ENCODE results near the gene CFAP141. TPM values are rescaled to one million over a fixed set of nuclear protein-coding genes. Genes with fewer than 3 reads are reported as not detected.

CFAP141 gene
- total and polyA plus RNA-seq, 2 of the 4 experiments (the other 2 are of a cell fraction) = not detected

GRCh38 chr1:154154534-154155191, 51.5 kb downstream of the CFAP141 start, which contains the start of gene NUP210L:
TSS of gene NUP210L (minus strand) at chr1:154155073.
- peak; percentile 89 for DNase-seq
- ATAC-seq (ENCODE audit: low read depth) = peak; percentile 82
- WGBS, 2 experiments (ENCODE audit: extremely low coverage in 2 of 2, insufficient read length in 1 of 2) = 48% methylated on average over 10 of the region's 29 CpGs; no CpG with 5 or more reads in 1 of the 2 experiments
- peak within 1 kb of the TSS; percentile 57 for H2BK120ac ChIP-seq (ENCODE audit: low read depth, low read length)
- peak within 1 kb of the TSS; percentile 67 for H3K4me2 ChIP-seq (ENCODE audit: low read depth, low read length)
- peaks cover 9% of the 10 kb centered on the region for H3K9me1 ChIP-seq (ENCODE audit: insufficient read depth, low read length)
- H3K4ac ChIP-seq (ENCODE audit: low read depth, low read length) = peak within 1 kb of the TSS; percentile 87
- peak within 1 kb of the TSS; percentile 14; the same call in 1 of the 2 replicates for H3K56ac ChIP-seq (ENCODE audit: extremely low read depth, insufficient read depth, low read length)
- peak within 1 kb of the TSS; percentile 63 for H2AK9ac ChIP-seq (replicated peaks; ENCODE audit: low read depth, low read length, poor library complexity)
- peaks cover 10% of the 10 kb centered on the region for H3K4me1 ChIP-seq (ENCODE audit: control insufficient read depth, insufficient read depth, low read length)
- H3K27me3 ChIP-seq (ENCODE audit: control insufficient read depth, insufficient read depth, low read length) = no peaks in the 10 kb centered on the region
- H3K27ac ChIP-seq (ENCODE audit: insufficient read depth, low read length) = peak within 1 kb of the TSS; percentile 74
- H3K14ac ChIP-seq (replicated peaks; ENCODE audit: low read depth, low read length) = peak within 1 kb of the TSS; percentile 79
- ChIA-PET CTCF (interaction anchor here (0.6 kb wide), 1 partner anchor 11 kb away, joined by 3 read pairs; no protein-coding TSS in a partner anchor), POLR2A (ENCODE audit: unreplicated experiment) (no interaction called here)
- dilution Hi-C loops (cut with HindIII; ENCODE audit: low sequenced_read_pairs, unreplicated experiment) = no loop called here
- no TSS peak for BruUV-seq (replicated peaks)
- in situ Hi-C loops (cut with MboI; ENCODE audit: low sequenced_read_pairs) = no loop called here
- H3K18ac ChIP-seq (ENCODE audit: low read depth, low read length) = peak within 1 kb of the TSS; percentile 54; the same call in 1 of the 2 replicates
- peak within 1 kb of the TSS; percentile 51 for H2AK5ac ChIP-seq (ENCODE audit: low read depth, low read length)
- peak within 1 kb of the TSS; percentile 28 for H3K4me3 ChIP-seq (ENCODE audit: insufficient read depth, low read depth, low read length)
- intact Hi-C loops (cut with micrococcal nuclease) = no loop called here
- H4K91ac ChIP-seq (ENCODE audit: insufficient read depth, low read depth, low read length) = peak within 1 kb of the TSS; percentile 16
- H3K9me3 ChIP-seq (ENCODE audit: control insufficient read depth, insufficient read depth, low read length) = no peaks in the 10 kb centered on the region
- H2BK20ac ChIP-seq (ENCODE audit: low read depth, low read length) = peak within 1 kb of the TSS; percentile 13; the same call in 1 of the 2 replicates
- peaks cover 19 to 32% of the 10 kb centered on the region in 2 experiments for H3K79me1 ChIP-seq (ENCODE audit: low read depth in 1 of 2, low read length in 2 of 2)
- H3K9ac ChIP-seq (ENCODE audit: low read depth, low read length) = no peak within 1 kb of the TSS
- TF ChIP-seq SMC3 (IDR thresholded peaks at IDR 0.05; ENCODE audit: low read depth, low read length) (no peak), POLR2A (IDR thresholded peaks at IDR 0.05; ENCODE audit: low read depth, low read length) (no peak), CHD1 (IDR thresholded peaks at IDR 0.05; ENCODE audit: low read depth, low read length) (no peak), RFX5 (IDR thresholded peaks at IDR 0.05; ENCODE audit: low read depth, low read length) (peak; percentile 25; the same call in 1 of the 2 replicates), MAFK (IDR thresholded peaks at IDR 0.05; ENCODE audit: low read depth, low read length) (0 out of 2 replicates have a peak, but pooled peaks have one; percentile 3), NFE2L2 (IDR thresholded peaks at IDR 0.05; ENCODE audit: low read depth, low read length) (peak; percentile 37; the same call in 1 of the 2 replicates)
- peak within 1 kb of the TSS; percentile 84 for H2AFZ ChIP-seq (replicated peaks; ENCODE audit: low read length, poor library complexity)
- H4K5ac ChIP-seq (ENCODE audit: low read depth, low read length) = peak within 1 kb of the TSS; percentile 83
- H2BK15ac ChIP-seq (ENCODE audit: low read depth, low read length) = no peak within 1 kb of the TSS
- peak within 1 kb of the TSS; percentile 67 to 87 for H4K8ac ChIP-seq (ENCODE audit: low read depth in 2 of 2, low read length in 2 of 2)
- H4K20me1 ChIP-seq (ENCODE audit: insufficient read depth, low read length) = peaks cover 20% of the 10 kb centered on the region
- peak within 1 kb of the TSS; percentile 73 for H2BK5ac ChIP-seq (ENCODE audit: low read depth, low read length, poor library complexity, severe bottlenecking)
- H3K23ac ChIP-seq (ENCODE audit: low read depth, low read length) = peak within 1 kb of the TSS; percentile 68
- H3K36me3 ChIP-seq (ENCODE audit: control insufficient read depth, insufficient read depth, low read length) = peaks cover 16% of the 10 kb centered on the region
